Testis (tissue), 3 donors: Measurements from ENCODE around the gene ZAP70. TPM values are rescaled to one million over a fixed set of nuclear protein-coding genes. Genes with fewer than 3 reads are reported as not detected.

Source experiments
- DNase-seq: peaks from one replicate; pipeline ENCODE4 v3.0.0-alpha.2; 2019
- H3K27ac ChIP-seq, 2 donors: fragments of 200-600 bp; sonication (generic); one replicate each; pipeline ENCODE4 v1.5.1; 2019
- H3K27me3 ChIP-seq: fragments of 200-600 bp; sonication (generic); one replicate; pipeline ENCODE4 v1.5.1; 2019
- H3K36me3 ChIP-seq: fragments of 200-600 bp; sonication (generic); one replicate; pipeline ENCODE4 v1.5.1; 2017; ENCODE audit warnings: low read depth; ENCODE audit errors: missing control alignments
- H3K4me1 ChIP-seq: fragments of 200-600 bp; sonication (generic); one replicate; pipeline ENCODE4 v1.5.1; 2019
- H3K4me3 ChIP-seq, 2 donors: fragments of 200-600 bp; sonication (generic); one replicate each; pipeline ENCODE4 v1.5.1; 2017 to 2019
- H3K9me3 ChIP-seq: fragments of 200-600 bp; sonication (generic); one replicate; pipeline ENCODE4 v1.5.1; 2017
- POLR2A ChIP-seq: fragments of 450-650 bp; IDR thresholded peaks from one replicate; pipeline ENCODE4 v1.6.1; 2017; ENCODE audit warnings: antibody characterized with exemption, mild to moderate bottlenecking, moderate library complexity
- WGBS, 2 donors: methylation state at CpG; one replicate each; pipeline ENCODE4 v1.1.5; 2018; 5-methylcytosine and 5-hydroxymethylcytosine counted together
- intact Hi-C: fragments of 100-400 bp; cut with DNase I; formaldehyde crosslinking; loops from one replicate; pipeline ENCODE4 v1.15.1; 2023; ENCODE audit warnings: low total_unique reads
- polyA plus RNA-seq: library from polyadenylated mRNA; stranded (reverse); fragments of 350-450 nt; fragmentation: Illumina TruSeq; extraction: RNeasy Lipid Tissue Mini Kit (QIAGEN cat#74804); gene quantifications from one replicate; pipeline ENCODE4 v1.2.3, GENCODE V29; 2014; ENCODE audit warnings: low read depth, low replicate concordance; ENCODE audit not compliant: insufficient read depth
- total RNA-seq, 2 donors: library from RNA; depleted of rRNA; stranded (reverse); fragments of >200 nt; gene quantifications; one replicate each; pipeline ENCODE4 v1.2.3, GENCODE V29; 2016
- TF ChIP-seq, protein P1 (sequence below), 3 experiments: fragments of 450-650 bp in 2 of 3; fragments of 200-600 bp in 1 of 3; sonication (generic) in 1 of 3; IDR thresholded peaks; one replicate each; pipeline ENCODE4 v1.5.1; 2016 to 2019; ENCODE audit warnings: antibody characterized with exemption in 3 of 3, mild to moderate bottlenecking in 2 of 3, moderate library complexity in 1 of 3

The ZAP70 gene
- total and polyA plus RNA-seq, 3 donors from 2014 or later, result 5.5 to 6.5 (median 6.4) TPM

DNA sequence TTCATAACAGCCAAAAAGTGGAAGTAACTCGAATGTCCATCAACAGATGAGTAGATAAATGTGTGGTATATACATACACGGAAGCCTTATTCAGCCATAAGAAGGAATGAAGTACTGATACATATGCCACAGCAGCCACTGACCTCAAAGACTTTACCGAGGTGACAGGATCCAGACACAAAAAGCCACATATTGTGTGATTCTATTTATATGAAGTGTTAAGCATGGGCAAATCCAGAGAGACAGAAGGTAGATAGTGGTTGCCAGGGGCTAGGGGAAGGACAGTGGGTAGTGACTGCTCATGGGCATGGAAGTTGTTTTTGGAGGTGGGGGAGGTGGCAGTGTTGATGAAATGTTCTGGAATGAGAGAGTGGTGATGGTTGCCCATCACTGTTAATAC lies 33.9 kb downstream of the ZAP70 start:
- Histone ChIP-seq H3K36me3 (no peaks in the 10 kb centered on the region), H3K27ac (no peak overlapping the region), H3K4me3 (no peak overlapping the region), H3K27me3 (no peaks in the 10 kb centered on the region), H3K4me1 (no peaks in the 10 kb centered on the region), H3K9me3 (no peaks in the 10 kb centered on the region)
- DNase-seq, result no peak
- 91 to 94% methylated on average over 3 of the region's 3 CpGs for WGBS, 2 donors
- intact Hi-C loops, result no loop called here
- TF ChIP-seq, protein P1, sequence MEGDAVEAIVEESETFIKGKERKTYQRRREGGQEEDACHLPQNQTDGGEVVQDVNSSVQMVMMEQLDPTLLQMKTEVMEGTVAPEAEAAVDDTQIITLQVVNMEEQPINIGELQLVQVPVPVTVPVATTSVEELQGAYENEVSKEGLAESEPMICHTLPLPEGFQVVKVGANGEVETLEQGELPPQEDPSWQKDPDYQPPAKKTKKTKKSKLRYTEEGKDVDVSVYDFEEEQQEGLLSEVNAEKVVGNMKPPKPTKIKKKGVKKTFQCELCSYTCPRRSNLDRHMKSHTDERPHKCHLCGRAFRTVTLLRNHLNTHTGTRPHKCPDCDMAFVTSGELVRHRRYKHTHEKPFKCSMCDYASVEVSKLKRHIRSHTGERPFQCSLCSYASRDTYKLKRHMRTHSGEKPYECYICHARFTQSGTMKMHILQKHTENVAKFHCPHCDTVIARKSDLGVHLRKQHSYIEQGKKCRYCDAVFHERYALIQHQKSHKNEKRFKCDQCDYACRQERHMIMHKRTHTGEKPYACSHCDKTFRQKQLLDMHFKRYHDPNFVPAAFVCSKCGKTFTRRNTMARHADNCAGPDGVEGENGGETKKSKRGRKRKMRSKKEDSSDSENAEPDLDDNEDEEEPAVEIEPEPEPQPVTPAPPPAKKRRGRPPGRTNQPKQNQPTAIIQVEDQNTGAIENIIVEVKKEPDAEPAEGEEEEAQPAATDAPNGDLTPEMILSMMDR (IDR thresholded peaks at IDR 0.05), result no peak
- TF ChIP-seq POLR2A, result no peak

DNA sequence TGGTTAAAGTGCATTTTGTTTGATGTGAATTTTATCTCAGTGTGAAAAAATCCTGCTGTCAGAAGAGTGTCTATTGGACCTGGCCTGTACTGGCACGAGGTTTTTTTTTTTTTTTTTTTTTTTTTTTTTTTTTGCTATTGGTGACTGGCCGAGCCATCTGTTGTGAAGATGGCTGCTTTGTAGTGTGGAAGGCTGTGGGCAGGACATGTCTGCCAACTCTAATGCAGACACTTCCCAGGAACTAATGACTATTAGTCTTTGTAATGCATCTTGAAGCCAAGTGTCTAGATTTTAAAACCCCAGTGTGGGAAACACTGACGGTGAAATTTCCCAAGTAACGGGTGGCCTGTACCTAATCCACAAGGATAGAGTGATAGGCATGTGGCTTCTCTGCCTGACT lies 34.3 kb downstream of the ZAP70 start:
- no peaks in the 10 kb centered on the region for H3K9me3 ChIP-seq
- H3K27me3 ChIP-seq, result no peaks in the 10 kb centered on the region
- no peak overlapping the region for H3K27ac ChIP-seq
- intact Hi-C loops, result no loop called here
- no peak for DNase-seq
- TF ChIP-seq, protein P1 (IDR thresholded peaks at IDR 0.05), result no peak
- TF ChIP-seq POLR2A, result no peak
- WGBS, 2 donors, result 86 to 89% methylated on average over 4 of the region's 4 CpGs
- no peaks in the 10 kb centered on the region for H3K36me3 ChIP-seq
- H3K4me1 ChIP-seq, result no peaks in the 10 kb centered on the region
- no peak overlapping the region for H3K4me3 ChIP-seq

- Histone ChIP-seq H3K4me3 (no peak overlapping the region), H3K36me3 (no peaks in the 10 kb centered on the region), H3K27ac (no peak overlapping the region), H3K27me3 (no peaks in the 10 kb centered on the region), H3K9me3 (no peaks in the 10 kb centered on the region), H3K4me1 (no peaks in the 10 kb centered on the region)
- WGBS, 2 donors, result 68 to 70% methylated on average over 5 of the region's 5 CpGs
- TF ChIP-seq, protein P1 (IDR thresholded peaks at IDR 0.05), result no peak
- TF ChIP-seq POLR2A, result no peak
- intact Hi-C loops, result no loop called here
- DNase-seq, result no peak
These were observed 36.2 kb downstream of the ZAP70 start for GRCh38 chr2:97749581-97749980.

GRCh38 chr2:97750017-97750416 lies 36.6 kb downstream of the ZAP70 start:
- DNase-seq, result no peak
- Histone ChIP-seq H3K36me3 (no peaks in the 10 kb centered on the region), H3K27me3 (no peaks in the 10 kb centered on the region), H3K27ac (no peak overlapping the region), H3K4me1 (no peaks in the 10 kb centered on the region), H3K9me3 (no peaks in the 10 kb centered on the region), H3K4me3 (no peak overlapping the region)
- intact Hi-C loops, result no loop called here
- TF ChIP-seq POLR2A, result no peak
- TF ChIP-seq, protein P1 (IDR thresholded peaks at IDR 0.05), result no peak
- WGBS, 2 donors, result 93 to 98% methylated on average over 3 to 4 of the region's 4 CpGs

DNA sequence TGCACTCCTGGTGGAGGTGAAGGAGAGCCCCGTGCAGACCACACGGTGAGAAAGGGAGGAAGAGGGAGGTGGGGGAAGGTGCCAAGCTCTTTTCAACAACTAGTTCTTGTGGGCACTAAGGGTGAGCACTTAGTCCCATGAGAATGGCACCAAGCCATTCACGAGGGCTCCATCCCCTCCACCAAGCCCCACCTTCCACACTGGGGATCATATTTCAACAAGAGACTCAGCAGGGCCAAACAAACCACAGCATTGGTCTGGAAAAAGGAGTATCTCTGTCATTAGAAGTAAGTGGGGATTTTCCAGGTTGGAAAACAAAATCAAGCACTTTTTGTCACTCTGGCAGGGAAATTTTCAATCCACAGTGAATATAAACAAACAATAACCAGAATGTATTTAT lies 38.4 kb downstream of the ZAP70 start:
- no peaks in the 10 kb centered on the region for H3K9me3 ChIP-seq
- H3K4me1 ChIP-seq, result no peaks in the 10 kb centered on the region
- no peak overlapping the region for H3K27ac ChIP-seq
- no peak overlapping the region for H3K4me3 ChIP-seq
- H3K27me3 ChIP-seq, result no peaks in the 10 kb centered on the region
- 60 to 74% methylated on average over 3 of the region's 3 CpGs for WGBS, 2 donors
- H3K36me3 ChIP-seq, result no peaks in the 10 kb centered on the region
- intact Hi-C loops, result no loop called here
- no peak for DNase-seq
- TF ChIP-seq POLR2A, result no peak
- TF ChIP-seq, protein P1 (IDR thresholded peaks at IDR 0.05), result no peak
